ENCODE data around the gene MILR1.

- TF ChIP-seq POLR2A (IDR thresholded peaks at IDR 0.05; ENCODE audit: low read depth, low read length) (no peak; the same call in 1 of the 2 replicates), POLR2AphosphoS5 (IDR thresholded peaks at IDR 0.05; ENCODE audit: low read depth, low read length) (peak; percentile 40; the same call in 1 of the 2 replicates)
These were observed 51.6 kb downstream of the MILR1 start for GRCh38 chr17:64500487-64500859.
